Activated CD8-positive, alpha-beta T cell treated with anti-CD3 and anti-CD28 coated beads for 36 hours (primary cell): ENCODE data around the gene IGFL1. TPM values are rescaled to one million over a fixed set of nuclear protein-coding genes. Genes with fewer than 3 reads are reported as not detected.
"Not testable (repeated sequence)": the region's sequence is repeated elsewhere in the genome, so short reads cannot be mapped to it uniquely, and the experiment has no call there.

Experiments used
- ATAC-seq: fragments of 200-7000 bp; cut with Tn5 transposase; one replicate; pipeline ENCODE4 v1.10.0; 2021; ENCODE audit warnings: mild to moderate bottlenecking, moderate library complexity
- CTCF ChIA-PET: fragments of 350-600 bp; sonication (Branson Sonifier 250); formaldehyde crosslinking; loops from one replicate; lab custom pipeline; 2021; ENCODE audit warnings: antibody characterized with exemption; lab: Charles Lee
- POLR2A ChIA-PET: fragments of 350-600 bp; sonication (Branson Sonifier 250); formaldehyde crosslinking; loops from one replicate; lab custom pipeline; 2021; ENCODE audit warnings: antibody characterized with exemption; lab: Charles Lee
- DNase-seq: peaks from one replicate; pipeline ENCODE4 v3.0.0-alpha.2; 2020
- H3K27ac Mint-ChIP-seq: one replicate; pipeline ENCODE4 v1.8.0; 2021; ENCODE audit warnings: mild to moderate bottlenecking, mixed read lengths
- H3K27me3 Mint-ChIP-seq: one replicate; pipeline ENCODE4 v1.8.0; 2021; ENCODE audit warnings: mixed read lengths
- H3K36me3 Mint-ChIP-seq: one replicate; pipeline ENCODE4 v1.8.0; 2021; ENCODE audit warnings: low read depth, mixed read lengths
- H3K4me1 Mint-ChIP-seq: one replicate; pipeline ENCODE4 v1.8.0; 2021; ENCODE audit warnings: low read depth, mixed read lengths
- H3K4me3 Mint-ChIP-seq: one replicate; pipeline ENCODE4 v1.8.0; 2021; ENCODE audit warnings: mild to moderate bottlenecking, moderate library complexity, mixed read lengths
- H3K9me3 Mint-ChIP-seq: one replicate; pipeline ENCODE4 v1.8.0; 2021; ENCODE audit warnings: mixed read lengths
- CTCF ChIP-seq: fragments of 200-600 bp; IDR thresholded peaks from one replicate; pipeline ENCODE4 v1.8.0; 2022; ENCODE audit warnings: antibody characterized with exemption, mild to moderate bottlenecking
- intact Hi-C: fragments of 100-400 bp; cut with micrococcal nuclease; formaldehyde crosslinking; loops from one replicate; pipeline ENCODE4 v1.10.0; 2022
- total RNA-seq, 2 experiments: library from RNA; stranded (reverse); gene quantifications; one replicate each; pipeline ENCODE4 v1.2.3, GENCODE V29; 2021

The IGFL1 gene
- total RNA-seq, 2 experiments from 2014 or later: not detected

- no peaks in the 10 kb centered on the region for H3K36me3 Mint-ChIP-seq
- H3K9me3 Mint-ChIP-seq: no peaks in the 10 kb centered on the region
- H3K27ac Mint-ChIP-seq: no peak overlapping the region
- no peak for TF ChIP-seq CTCF
- intact Hi-C loops: no loop called here
- no peak overlapping the region for H3K4me3 Mint-ChIP-seq
- H3K27me3 Mint-ChIP-seq: peaks cover 30% of the 10 kb centered on the region
- DNase-seq (no peak), ATAC-seq (no peak)
- H3K4me1 Mint-ChIP-seq: peaks cover 4% of the 10 kb centered on the region
- CTCF ChIA-PET: no interaction called here
- POLR2A ChIA-PET: no interaction called here
Measured at GRCh38 chr19:46210669-46211068, 18.9 kb upstream of the IGFL1 start.

GRCh38 chr19:46211201-46211881, 18.2 kb upstream of the IGFL1 start:
- no peaks in the 10 kb centered on the region for H3K36me3 Mint-ChIP-seq
- POLR2A ChIA-PET: no interaction called here
- no peaks in the 10 kb centered on the region for H3K9me3 Mint-ChIP-seq
- no peak for ATAC-seq
- H3K4me1 Mint-ChIP-seq: peaks cover 4% of the 10 kb centered on the region
- CTCF ChIA-PET: no interaction called here
- H3K27ac Mint-ChIP-seq: no peak overlapping the region
- no peak for DNase-seq
- H3K4me3 Mint-ChIP-seq: no peak overlapping the region
- peaks cover 32% of the 10 kb centered on the region for H3K27me3 Mint-ChIP-seq
- no peak for TF ChIP-seq CTCF
- intact Hi-C loops: no loop called here

GRCh38 chr19:46212592-46212991, 16.9 kb upstream of the IGFL1 start:
- H3K27ac Mint-ChIP-seq: not testable (repeated sequence)

GRCh38 chr19:46213156-46213555, 16.4 kb upstream of the IGFL1 start:
- TF ChIP-seq CTCF: no peak
- DNase-seq: no peak
- ATAC-seq: no peak
- POLR2A ChIA-PET: no interaction called here
- intact Hi-C loops: no loop called here
- H3K9me3 Mint-ChIP-seq: no peaks in the 10 kb centered on the region
- no peak overlapping the region for H3K4me3 Mint-ChIP-seq
- no peaks in the 10 kb centered on the region for H3K36me3 Mint-ChIP-seq
- H3K27ac Mint-ChIP-seq: no peak overlapping the region
- CTCF ChIA-PET: interaction anchor here (1.6 kb wide), 1 partner anchor 184 kb away, joined by 4 read pairs; no protein-coding TSS in a partner anchor
- H3K27me3 Mint-ChIP-seq: peaks cover 40% of the 10 kb centered on the region
- H3K4me1 Mint-ChIP-seq: peaks cover 4% of the 10 kb centered on the region

More at GRCh38 chr19:46212592-46212991, 16.9 kb upstream of the IGFL1 start:
- H3K27me3 Mint-ChIP-seq: peaks cover 38% of the 10 kb centered on the region
- POLR2A ChIA-PET, intact Hi-C loops, H3K4me3 Mint-ChIP-seq, H3K4me1 Mint-ChIP-seq, DNase-seq, ATAC-seq, H3K36me3 Mint-ChIP-seq, H3K9me3 Mint-ChIP-seq: not testable (repeated sequence)
- CTCF ChIA-PET: interaction anchor here (1.6 kb wide), 1 partner anchor 184 kb away, joined by 4 read pairs; no protein-coding TSS in a partner anchor

GRCh38 chr19:46213806-46214205, 15.7 kb upstream of the IGFL1 start:
- no peak for TF ChIP-seq CTCF
- Mint-ChIP-seq H3K9me3 (no peaks in the 10 kb centered on the region), H3K36me3 (no peaks in the 10 kb centered on the region), H3K27ac (no peak overlapping the region), H3K27me3 (peaks cover 36% of the 10 kb centered on the region), H3K4me3 (no peak overlapping the region), H3K4me1 (peaks cover 4% of the 10 kb centered on the region)
- intact Hi-C loops: no loop called here
- no peak for DNase-seq
- ATAC-seq: no peak
- ChIA-PET POLR2A (no interaction called here), CTCF (interaction anchor here (1.6 kb wide), 1 partner anchor 185 kb away, joined by 4 read pairs; no protein-coding TSS in a partner anchor)
